HepG2 (cell line): ENCODE data around the gene SEC61A2. TPM values are rescaled to one million over a fixed set of nuclear protein-coding genes. Genes with fewer than 3 reads are reported as not detected.

Experiments used
- ATAD3A ChIP-seq: sonication (generic); formaldehyde crosslinking; IDR thresholded peaks from 2 replicates; pipeline ENCODE4 v1.4.0; 2020; ENCODE audit warnings: missing genetic modification reagents
- BHLHE40 ChIP-seq: IDR thresholded peaks from 2 replicates; pipeline ENCODE4 v1.6.1; 2011; ENCODE audit warnings: low read length, improper control_type of control experiment
- DNMT1 ChIP-seq: sonication (generic); formaldehyde crosslinking; IDR thresholded peaks from 2 replicates; pipeline ENCODE4 v1.5.1; 2020; ENCODE audit warnings: mild to moderate bottlenecking, missing genetic modification reagents
- HNF1A ChIP-seq, 2 experiments: sonication (generic) in 1 of 2; formaldehyde crosslinking in 1 of 2; IDR thresholded peaks; 2 replicates each; pipeline versions ENCODE4 v1.4.0 to v1.6.1; 2016 to 2020; ENCODE audit warnings: borderline replicate concordance in 1 of 2, low read depth in 1 of 2, mild to moderate bottlenecking in 1 of 2, missing genetic modification reagents in 1 of 2
- HOXA3 ChIP-seq: sonication (generic); formaldehyde crosslinking; IDR thresholded peaks from 2 replicates; pipeline ENCODE4 v1.5.0; 2020; ENCODE audit warnings: missing genetic modification reagents
- KAT8 ChIP-seq: IDR thresholded peaks from 2 replicates; pipeline ENCODE4 v1.6.1; 2016; ENCODE audit warnings: missing genetic modification reagents, missing compliant biosample characterization
- STAT6 ChIP-seq: sonication (generic); formaldehyde crosslinking; IDR thresholded peaks from 2 replicates; pipeline ENCODE4 v1.4.0; 2020; ENCODE audit warnings: missing genetic modification reagents, mild to moderate bottlenecking, borderline replicate concordance
- U2AF1 ChIP-seq: fragments of 200-400 bp; formaldehyde crosslinking; optimal IDR thresholded peaks from 2 replicates; pipeline ENCODE3; 2017; ENCODE audit warnings: mild to moderate bottlenecking, low read depth, low read length
- ZBTB33 ChIP-seq: sonication (generic); formaldehyde crosslinking; IDR thresholded peaks from 2 replicates; pipeline ENCODE4 v1.4.0; 2020; ENCODE audit warnings: missing genetic modification reagents
- ZNF121 ChIP-seq: sonication (generic); formaldehyde crosslinking; IDR thresholded peaks from 2 replicates; pipeline ENCODE4 v1.5.0; 2020; ENCODE audit warnings: mild to moderate bottlenecking, missing genetic modification reagents
- ZNF224 ChIP-seq: sonication (generic); formaldehyde crosslinking; IDR thresholded peaks from 2 replicates; pipeline ENCODE4 v1.5.0; 2020; ENCODE audit warnings: mild to moderate bottlenecking, missing genetic modification reagents
- ZNF547 ChIP-seq: sonication (generic); formaldehyde crosslinking; IDR thresholded peaks from 2 replicates; pipeline ENCODE4 v1.5.1; 2020; ENCODE audit warnings: mild to moderate bottlenecking, missing genetic modification reagents
- ZNF687 ChIP-seq: sonication (generic); formaldehyde crosslinking; IDR thresholded peaks from 2 replicates; pipeline ENCODE4 v1.5.1; 2020; ENCODE audit warnings: mild to moderate bottlenecking, missing genetic modification reagents, moderate library complexity
- ZNF720 ChIP-seq: sonication (generic); formaldehyde crosslinking; IDR thresholded peaks from 2 replicates; pipeline ENCODE4 v1.4.0; 2020; ENCODE audit warnings: missing genetic modification reagents
- ZNF761 ChIP-seq: sonication (generic); formaldehyde crosslinking; conservative IDR thresholded peaks from 2 replicates; pipeline ENCODE4 v1.4.0; 2020; ENCODE audit warnings: mild to moderate bottlenecking, missing genetic modification reagents
- polyA plus RNA-seq, 8 experiments: library from polyadenylated mRNA; depleted of rRNA in 3 of 8; stranded (reverse) in 7 of 8; unstranded in 1 of 8; fragments of >200 nt; fragmentation: Illumina TruSeq in 4 of 8; extraction: Trizol in 4 of 8; gene quantifications; 2 replicates each; pipeline versions ENCODE4 v1.2.1 to v1.2.3, GENCODE V29; 2011 to 2016; ENCODE audit warnings: low read depth in 4 of 8, missing spikeins in 1 of 8, mixed read lengths in 1 of 8; ENCODE audit not compliant: insufficient read depth in 1 of 8
- total RNA-seq, 5 experiments: library from RNA; depleted of rRNA; stranded (reverse); fragments of >200 nt; fragmentation: Illumina TruSeq; extraction: Trizol; gene quantifications; 2 replicates each; pipeline ENCODE4 v1.2.3, GENCODE V29; 2016; ENCODE audit warnings: low read depth in 1 of 5

Gene SEC61A2
- total and polyA plus RNA-seq, 2 of the 13 experiments (the other 11 are each of a cell fraction or from before 2014, with no cell fraction given), result 5.5 to 7.4 TPM

- TF ChIP-seq STAT6 (CRISPR knock-in tag) (no peak), ZNF761 (no peak), KAT8 (CRISPR knock-in tag) (peak; percentile 98), BHLHE40 (no peak), ZNF224 (CRISPR knock-in tag) (peak; percentile 34), ZNF687 (CRISPR knock-in tag) (peak; percentile 94), DNMT1 (no peak), ZNF547 (CRISPR knock-in tag) (peak; percentile 67; the same call in 1 of the 2 replicates), ZNF720 (no peak), U2AF1 (peak; percentile 91), HOXA3 (CRISPR knock-in tag) (peak; percentile 49; the same call in 1 of the 2 replicates), ATAD3A (CRISPR knock-in tag) (no peak), ZBTB33 (CRISPR knock-in tag) (no peak; the same call in 1 of the 2 replicates), HNF1A (IDR thresholded peaks at IDR 0.05; ENCODE audit: low read depth) (no peak), HNF1A (CRISPR knock-in tag; IDR thresholded peaks at IDR 0.05; ENCODE audit: borderline replicate concordance) (no peak), ZNF121 (CRISPR knock-in tag) (no peak)
Measured at GRCh38 chr10:12195603-12196506, 66.4 kb downstream of the SEC61A2 start, which contains the start of the genes CDC123 and NUDT5 (continued).
